T-cell (primary cell): ENCODE data around the gene KCNJ3. TPM values are rescaled to one million over a fixed set of nuclear protein-coding genes. Genes with fewer than 3 reads are reported as not detected.

Source experiments
- ATAC-seq, 4 experiments: fragments of 200-7000 bp in 3 of 4; fragments of 150-1000 bp in 1 of 4; cut with Tn5 transposase; replicated peaks in 1 of 4; 1 replicate in 3 of 4; 2 replicates in 1 of 4; pipeline ENCODE4 v1.10.0; 2021; ENCODE audit warnings: moderate library complexity in 3 of 4, mild to moderate bottlenecking in 2 of 4, moderate number of reproducible peaks in 1 of 4
- CTCF ChIA-PET, 2 donors: fragments of 300-600 bp; sonication (Branson Sonifier 250); formaldehyde crosslinking; loops; one replicate each; lab custom pipeline; 2022; ENCODE audit warnings: antibody characterized with exemption in 2 of 2; lab: Charles Lee
- POLR2A ChIA-PET, 2 donors: fragments of 300-600 bp; sonication (Branson Sonifier 250); formaldehyde crosslinking; loops; one replicate each; lab custom pipeline; 2022; ENCODE audit warnings: antibody characterized with exemption in 2 of 2; lab: Charles Lee
- DNase-seq, 35 experiments: peaks; one replicate each; pipeline versions ENCODE4 v3.0.0 to v3.0.0-alpha.2; 2013 to 2023
- H3K27ac ChIP-seq: one replicate; pipeline ENCODE4 v1.5.1; 2013; ENCODE audit warnings: low read length
- H3K27me3 ChIP-seq, 2 experiments: replicated peaks in 1 of 2; 1 replicate in 1 of 2; 2 replicates in 1 of 2; pipeline versions ENCODE4 v1.6.1 to v1.7.0; 2013; ENCODE audit warnings: low read length in 1 of 2, mixed read lengths in 1 of 2; ENCODE audit not compliant: control insufficient read depth in 2 of 2, insufficient read depth in 2 of 2; ENCODE audit errors: extremely low read depth in 1 of 2
- H3K36me3 ChIP-seq, 2 donors: 1 replicate in 1 of 2; 2 replicates in 1 of 2; pipeline versions ENCODE4 v1.6.1 to v1.7.0; 2013; ENCODE audit warnings: low read length in 1 of 2; ENCODE audit not compliant: control insufficient read depth in 2 of 2, insufficient read depth in 1 of 2; ENCODE audit errors: extremely low read depth in 1 of 2
- H3K4me1 ChIP-seq, 2 experiments: 1 replicate in 1 of 2; 2 replicates in 1 of 2; pipeline versions ENCODE4 v1.6.1 to v1.7.0; 2013; ENCODE audit warnings: low read length in 2 of 2, mixed read lengths in 1 of 2; ENCODE audit not compliant: insufficient read depth in 2 of 2, control insufficient read depth in 1 of 2; ENCODE audit errors: extremely low read depth in 1 of 2
- H3K4me3 ChIP-seq, 2 donors: 1 replicate in 1 of 2; 2 replicates in 1 of 2; pipeline versions ENCODE4 v1.5.1 to v1.7.0; 2013; ENCODE audit warnings: mild to moderate bottlenecking in 2 of 2, low read length in 1 of 2, moderate library complexity in 1 of 2; ENCODE audit not compliant: control insufficient read depth in 1 of 2; ENCODE audit errors: extremely low read depth in 1 of 2
- H3K9me3 ChIP-seq: 2 replicates; pipeline ENCODE4 v1.7.0; 2013
- H3K27ac Mint-ChIP-seq, 2 donors: one replicate each; pipeline ENCODE4 v1.8.0; 2020 to 2021; ENCODE audit warnings: mild to moderate bottlenecking in 2 of 2, mixed read lengths in 2 of 2
- H3K27me3 Mint-ChIP-seq, 2 donors: one replicate each; pipeline ENCODE4 v1.8.0; 2021 to 2022; ENCODE audit warnings: mixed read lengths in 2 of 2
- H3K36me3 Mint-ChIP-seq: one replicate; pipeline ENCODE4 v1.8.0; 2021; ENCODE audit warnings: mixed read lengths
- H3K4me1 Mint-ChIP-seq, 3 donors: one replicate each; pipeline ENCODE4 v1.8.0; 2020 to 2022; ENCODE audit warnings: mixed read lengths in 3 of 3, mild to moderate bottlenecking in 1 of 3
- H3K4me3 Mint-ChIP-seq, 3 donors: one replicate each; pipeline ENCODE4 v1.8.0; 2020 to 2022; ENCODE audit warnings: mild to moderate bottlenecking in 3 of 3, mixed read lengths in 3 of 3, moderate library complexity in 3 of 3
- H3K9me3 Mint-ChIP-seq, 3 donors: one replicate each; pipeline ENCODE4 v1.8.0; 2020 to 2022; ENCODE audit warnings: mixed read lengths in 3 of 3
- WGBS: methylation state at CpG from one replicate; pipeline ENCODE4 v1.1.5; 2013; ENCODE audit warnings: missing lambda C conversion rate; ENCODE audit not compliant: insufficient coverage; 5-methylcytosine and 5-hydroxymethylcytosine counted together
- total RNA-seq, 35 experiments: library from RNA in 6 of 35; stranded (reverse) in 6 of 35; fragments of 120-200 nt in 1 of 35; gene quantifications; one replicate each; pipeline versions ENCODE4 v1.2.1 to v1.2.4 and lab custom pipeline; 2013 to 2026

KCNJ3 gene
- total RNA-seq, 5 donors from 2014 or later (not counting 1 experiment from before 2014, with no cell fraction given), result not detected

DNA sequence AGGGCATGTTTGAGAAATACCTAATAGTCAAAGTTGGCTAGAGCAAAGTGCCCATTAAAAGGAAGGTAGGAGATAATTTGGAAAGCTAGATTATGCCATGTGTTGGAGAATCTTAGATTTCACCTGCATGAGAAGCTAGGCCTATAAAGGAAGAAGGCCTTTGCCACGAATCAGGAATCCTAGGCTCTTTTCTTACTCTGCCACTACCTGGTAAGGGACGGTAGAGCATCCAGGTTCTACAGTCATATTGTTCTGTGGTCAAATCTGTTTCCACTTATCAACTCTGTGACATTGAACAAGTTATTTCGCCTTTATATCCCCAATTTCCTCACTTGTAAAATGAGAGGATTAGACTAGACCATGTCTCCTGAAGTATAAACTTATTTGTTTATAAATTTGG, 3.6 kb upstream of the KCNJ3 start:
- ATAC-seq, result no peak
- POLR2A ChIA-PET, result no interaction called here

DNA sequence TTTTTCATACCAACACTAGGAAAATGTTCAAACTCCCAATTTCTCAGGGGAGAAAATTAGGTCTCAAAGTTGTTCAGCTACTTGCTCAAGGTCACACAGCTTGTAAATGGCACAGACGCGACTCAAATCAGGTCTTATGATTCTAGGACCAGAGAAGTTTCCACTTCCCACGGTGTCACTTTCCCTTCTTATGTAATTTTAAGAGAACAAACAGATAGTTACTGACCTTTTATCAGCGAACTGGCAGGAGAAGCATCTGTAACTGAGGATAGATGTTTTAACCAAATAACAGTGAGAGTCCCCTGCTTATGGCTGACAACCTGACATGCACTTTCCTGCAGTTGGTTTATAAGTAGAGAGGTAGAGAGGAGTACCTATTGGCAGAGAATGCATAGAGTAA, 2.1 kb upstream of the KCNJ3 start:
- H3K27me3 ChIP-seq, result peaks cover 5 to 26% of the 10 kb centered on the region in 2 experiments
- no peak for ATAC-seq
- POLR2A ChIA-PET, result no interaction called here
- Mint-ChIP-seq H3K9me3 (peaks cover 0 to 4% (median 0%) of the 10 kb centered on the region in 3 donors), H3K4me1 (peaks cover 3 to 6% (median 4%) of the 10 kb centered on the region in 3 donors), H3K27me3 (peaks cover 16 to 27% of the 10 kb centered on the region in 2 donors), H3K4me3 (no peak overlapping the region), H3K36me3 (no peaks in the 10 kb centered on the region), H3K27ac (no peak overlapping the region)
- no peaks in the 10 kb centered on the region for H3K4me1 ChIP-seq
- no peak overlapping the region for H3K4me3 ChIP-seq
- WGBS, result no CpG with 5 or more reads among the region's 4 CpGs
- H3K36me3 ChIP-seq, result no peaks in the 10 kb centered on the region
- no peak overlapping the region for H3K27ac ChIP-seq
- CTCF ChIA-PET, result no interaction called here
- DNase-seq, result no peak
- no peaks in the 10 kb centered on the region for H3K9me3 ChIP-seq

More for the DNA sequence above, 3.6 kb upstream of the KCNJ3 start:
- Mint-ChIP-seq H3K27ac (no peak overlapping the region), H3K4me3 (no peak overlapping the region), H3K36me3 (no peaks in the 10 kb centered on the region), H3K4me1 (peaks cover 3 to 6% (median 4%) of the 10 kb centered on the region in 3 donors), H3K9me3 (peaks cover 0 to 4% (median 0%) of the 10 kb centered on the region in 3 donors), H3K27me3 (peaks cover 16 to 23% of the 10 kb centered on the region in 2 donors)
- no peak overlapping the region for H3K4me3 ChIP-seq
- CTCF ChIA-PET, result no interaction called here
- DNase-seq, result no peak
- no peaks in the 10 kb centered on the region for H3K36me3 ChIP-seq
- no peaks in the 10 kb centered on the region for H3K4me1 ChIP-seq
- no CpG with 5 or more reads among the region's 3 CpGs for WGBS
- H3K27me3 ChIP-seq, result peaks cover 5 to 26% of the 10 kb centered on the region in 2 experiments
- no peak overlapping the region for H3K27ac ChIP-seq
- H3K9me3 ChIP-seq, result no peaks in the 10 kb centered on the region

DNA sequence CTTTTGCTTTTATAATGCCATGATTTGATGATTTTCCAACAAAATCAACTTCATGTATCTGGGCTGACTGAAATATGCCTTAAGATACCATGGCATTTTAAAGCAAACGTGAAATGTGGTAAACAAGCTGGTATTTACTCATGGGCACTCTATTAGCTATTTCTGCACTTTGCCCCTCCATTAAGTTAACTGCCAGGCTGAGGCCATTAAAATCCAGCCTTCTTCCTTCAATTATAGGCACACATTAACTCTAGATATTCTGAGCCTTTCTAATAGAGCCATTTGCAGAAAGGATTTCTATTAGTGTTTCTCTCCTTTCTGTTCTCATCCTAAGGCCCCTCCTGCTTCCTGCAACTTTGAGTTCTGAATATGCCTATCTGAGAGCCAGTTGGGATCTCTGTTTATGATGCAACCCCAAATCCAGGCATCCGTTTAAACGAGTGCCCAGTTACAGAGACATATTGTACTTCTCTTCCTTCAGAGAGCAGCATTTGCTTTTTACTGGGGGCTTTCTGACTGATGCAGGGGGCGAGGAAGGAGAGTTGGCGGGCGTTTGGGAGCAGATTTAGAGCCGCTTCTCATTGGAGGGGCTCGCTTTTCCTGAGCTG, 1.6 kb upstream of the KCNJ3 start:
- POLR2A ChIA-PET, result no interaction called here

DNA sequence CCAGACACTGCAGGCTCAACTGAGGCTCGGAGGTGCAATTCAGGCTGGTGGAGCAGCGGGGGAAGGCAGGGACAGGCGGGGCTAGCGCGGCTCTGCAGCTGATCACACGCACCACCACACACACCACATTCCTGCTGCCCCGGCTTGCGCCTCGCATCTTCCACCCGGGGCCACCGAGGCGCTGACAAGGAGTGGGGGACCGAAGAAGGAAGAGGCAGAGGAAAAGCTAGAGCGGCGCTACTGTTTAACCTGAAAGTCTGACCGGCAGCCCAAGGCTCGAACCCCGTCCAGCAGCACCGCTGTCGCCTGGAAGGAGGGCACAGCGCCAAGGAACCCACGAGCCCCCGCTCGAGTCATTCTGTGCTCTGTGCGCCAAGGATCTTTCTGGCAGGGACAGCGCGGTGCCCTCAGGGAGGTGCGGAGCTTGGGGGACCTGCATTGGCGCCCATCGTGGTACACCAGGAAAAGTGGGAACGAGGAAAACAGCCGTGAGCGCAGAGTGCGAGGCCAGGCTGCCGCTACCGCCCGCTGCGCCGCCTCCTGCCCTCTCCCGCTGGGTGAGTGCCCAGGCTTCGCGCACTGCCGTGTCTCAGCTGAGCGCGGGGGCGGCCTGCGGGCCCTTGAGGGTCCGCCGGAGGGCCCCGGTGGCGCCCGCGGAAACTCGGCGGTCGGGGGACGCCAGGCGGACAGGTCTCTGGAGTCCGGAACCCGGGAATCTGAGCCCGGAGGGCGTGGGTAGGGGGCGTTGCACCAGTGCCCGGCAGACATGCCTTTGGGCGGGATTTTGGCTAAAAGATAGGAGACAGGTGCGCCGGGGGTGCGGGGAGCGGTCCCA, 860 bp upstream of the KCNJ3 start:
- peaks cover 5 to 26% of the 10 kb centered on the region in 2 experiments for H3K27me3 ChIP-seq
- Mint-ChIP-seq H3K27me3 (peaks cover 16 to 27% of the 10 kb centered on the region in 2 donors), H3K9me3 (peaks cover 0 to 4% (median 3%) of the 10 kb centered on the region in 3 donors), H3K4me1 (peaks cover 3 to 6% (median 4%) of the 10 kb centered on the region in 3 donors), H3K4me3 (peak overlapping the region in 1 of 3 donors; percentile 51), H3K27ac (no peak overlapping the region), H3K36me3 (no peaks in the 10 kb centered on the region)
- no peaks in the 10 kb centered on the region for H3K9me3 ChIP-seq
- ChIA-PET POLR2A (no interaction called here), CTCF (no interaction called here)
- peak in 1 of 35 experiments; percentile 2 for DNase-seq
- no peak overlapping the region for H3K4me3 ChIP-seq
- WGBS, result 8% methylated on average over 61 of the region's 69 CpGs
- H3K4me1 ChIP-seq, result no peaks in the 10 kb centered on the region
- no peak overlapping the region for H3K27ac ChIP-seq
- no peaks in the 10 kb centered on the region for H3K36me3 ChIP-seq
- no peak for ATAC-seq

More for the DNA sequence above, 1.6 kb upstream of the KCNJ3 start:
- H3K4me3 ChIP-seq, result no peak overlapping the region
- WGBS, result 29% methylated on average over 6 of the region's 8 CpGs
- no peak overlapping the region for H3K27ac Mint-ChIP-seq
- H3K36me3 ChIP-seq, result no peaks in the 10 kb centered on the region
- peak overlapping the region in 1 of 3 donors; percentile 51 for H3K4me3 Mint-ChIP-seq
- CTCF ChIA-PET, result no interaction called here
- peaks cover 0 to 4% (median 3%) of the 10 kb centered on the region in 3 donors for H3K9me3 Mint-ChIP-seq
- H3K4me1 ChIP-seq, result no peaks in the 10 kb centered on the region
- no peaks in the 10 kb centered on the region for H3K9me3 ChIP-seq
- peaks cover 3 to 6% (median 4%) of the 10 kb centered on the region in 3 donors for H3K4me1 Mint-ChIP-seq
- H3K27me3 Mint-ChIP-seq, result peaks cover 16 to 27% of the 10 kb centered on the region in 2 donors
- H3K27ac ChIP-seq, result no peak overlapping the region
- DNase-seq (no peak), ATAC-seq (no peak)
- H3K27me3 ChIP-seq, result peaks cover 5 to 26% of the 10 kb centered on the region in 2 experiments
- no peaks in the 10 kb centered on the region for H3K36me3 Mint-ChIP-seq

DNA sequence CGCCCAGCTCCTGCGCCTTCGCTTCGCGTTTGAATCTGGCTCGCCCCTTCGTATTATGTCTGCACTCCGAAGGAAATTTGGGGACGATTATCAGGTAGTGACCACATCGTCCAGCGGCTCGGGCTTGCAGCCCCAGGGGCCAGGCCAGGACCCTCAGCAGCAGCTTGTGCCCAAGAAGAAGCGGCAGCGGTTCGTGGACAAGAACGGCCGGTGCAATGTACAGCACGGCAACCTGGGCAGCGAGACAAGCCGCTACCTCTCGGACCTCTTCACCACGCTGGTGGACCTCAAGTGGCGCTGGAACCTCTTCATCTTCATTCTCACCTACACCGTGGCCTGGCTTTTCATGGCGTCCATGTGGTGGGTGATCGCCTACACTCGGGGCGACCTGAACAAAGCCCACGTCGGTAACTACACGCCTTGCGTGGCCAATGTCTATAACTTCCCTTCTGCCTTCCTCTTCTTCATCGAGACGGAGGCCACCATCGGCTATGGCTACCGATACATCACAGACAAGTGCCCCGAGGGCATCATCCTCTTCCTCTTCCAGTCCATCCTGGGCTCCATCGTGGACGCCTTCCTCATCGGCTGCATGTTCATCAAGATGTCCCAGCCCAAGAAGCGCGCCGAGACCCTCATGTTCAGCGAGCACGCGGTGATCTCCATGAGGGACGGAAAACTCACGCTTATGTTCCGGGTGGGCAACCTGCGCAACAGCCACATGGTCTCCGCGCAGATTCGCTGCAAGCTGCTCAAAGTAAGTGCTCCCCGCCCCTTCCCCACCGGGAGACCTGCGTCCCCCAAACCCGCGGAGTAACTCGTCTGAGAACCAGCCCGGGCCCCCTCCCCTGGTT, 453 bp downstream of the KCNJ3 start:
- H3K9me3 Mint-ChIP-seq, result peaks cover 0 to 7% (median 4%) of the 10 kb centered on the region in 3 donors
- ChIA-PET CTCF (no interaction called here), POLR2A (interaction anchor here in 1 of 2 donors (0.6 kb wide), 1 partner anchor 32 kb away, joined by 3 read pairs; no protein-coding TSS in a partner anchor)
- Histone ChIP-seq H3K27ac (no peak overlapping the region), H3K27me3 (peaks cover 5 to 26% of the 10 kb centered on the region in 2 experiments), H3K36me3 (no peaks in the 10 kb centered on the region), H3K9me3 (no peaks in the 10 kb centered on the region), H3K4me3 (no peak overlapping the region), H3K4me1 (no peaks in the 10 kb centered on the region)
- peaks cover 16 to 27% of the 10 kb centered on the region in 2 donors for H3K27me3 Mint-ChIP-seq
- no peak for ATAC-seq
- no peaks in the 10 kb centered on the region for H3K36me3 Mint-ChIP-seq
- H3K27ac Mint-ChIP-seq, result no peak overlapping the region
- peak overlapping the region in 2 of 3 donors; percentile 1 to 17 for H3K4me3 Mint-ChIP-seq
- no peak for DNase-seq
- H3K4me1 Mint-ChIP-seq, result peaks cover 3 to 6% (median 4%) of the 10 kb centered on the region in 3 donors
- WGBS, result 14% methylated on average over 52 of the region's 60 CpGs

DNA sequence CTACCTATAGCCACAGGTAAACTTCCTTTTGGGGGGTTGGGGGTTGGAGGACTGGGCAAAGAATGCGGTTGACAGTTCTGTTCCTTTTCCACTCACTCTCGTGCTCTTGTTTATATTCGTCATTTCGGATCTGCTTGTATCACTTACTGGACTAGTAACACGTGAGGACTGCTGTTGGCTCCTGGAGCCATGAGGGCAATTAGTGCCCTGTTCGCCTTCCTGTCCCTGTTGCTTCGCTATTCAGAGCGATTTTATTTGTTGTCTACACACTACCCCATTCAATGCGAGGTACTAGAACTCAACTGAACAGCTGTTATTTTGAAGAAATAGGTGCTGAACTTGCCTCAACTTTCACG, 1.1 kb downstream of the KCNJ3 start:
- H3K4me3 Mint-ChIP-seq, result peak overlapping the region in 1 of 3 donors; percentile 1
- DNase-seq, result no peak
- CTCF ChIA-PET, result no interaction called here

More for the DNA sequence above, 1.1 kb downstream of the KCNJ3 start:
- Mint-ChIP-seq H3K36me3 (no peaks in the 10 kb centered on the region), H3K27ac (peak overlapping the region in 1 of 2 donors; percentile 1), H3K4me1 (peaks cover 3 to 6% (median 4%) of the 10 kb centered on the region in 3 donors), H3K9me3 (peaks cover 0 to 7% (median 4%) of the 10 kb centered on the region in 3 donors), H3K27me3 (peaks cover 16 to 27% of the 10 kb centered on the region in 2 donors)
- no peaks in the 10 kb centered on the region for H3K36me3 ChIP-seq
- peaks cover 5 to 26% of the 10 kb centered on the region in 2 experiments for H3K27me3 ChIP-seq
- no peak overlapping the region for H3K4me3 ChIP-seq
- no peaks in the 10 kb centered on the region for H3K4me1 ChIP-seq
- 36% methylated on average over 8 of the region's 10 CpGs for WGBS
- no peaks in the 10 kb centered on the region for H3K9me3 ChIP-seq
- no peak overlapping the region for H3K27ac ChIP-seq
- POLR2A ChIA-PET, result no interaction called here
- no peak for ATAC-seq
